Hematopoietic multipotent progenitor cell treated with erythropoietin and hydrocortisone succinate and interleukin-3 and kit ligand, for 17 days (in vitro differentiated cells): ENCODE data around the gene ARVCF.
"Not testable (repeated sequence)": the region's sequence is repeated elsewhere in the genome, so short reads cannot be mapped to it uniquely, and the experiment has no call there.

Experiments used
- DNase-seq: peaks from one replicate; pipeline ENCODE4 v3.0.0-alpha.2; 2015; ENCODE audit warnings: low spot score

The ARVCF gene

DNA sequence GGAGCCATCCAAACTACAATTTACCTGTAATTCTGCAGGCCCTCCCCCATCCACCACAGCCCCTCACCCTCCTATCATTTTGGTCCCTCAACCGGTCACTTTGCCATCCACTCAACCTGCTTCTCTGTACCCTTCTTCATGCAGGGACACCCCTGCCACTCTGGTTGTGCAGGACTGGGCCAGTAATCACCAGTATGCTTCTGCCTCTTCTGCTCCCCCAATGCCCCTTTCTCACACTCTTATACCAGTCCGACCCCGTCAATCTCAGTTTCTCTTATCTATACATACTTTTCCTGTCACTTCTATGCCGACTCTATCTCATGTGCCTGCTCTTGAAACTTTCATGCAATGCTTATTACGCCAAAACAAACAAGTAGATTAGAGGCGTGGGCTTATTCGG lies 80.1 kb downstream of the ARVCF start:
- no peak for DNase-seq

DNA sequence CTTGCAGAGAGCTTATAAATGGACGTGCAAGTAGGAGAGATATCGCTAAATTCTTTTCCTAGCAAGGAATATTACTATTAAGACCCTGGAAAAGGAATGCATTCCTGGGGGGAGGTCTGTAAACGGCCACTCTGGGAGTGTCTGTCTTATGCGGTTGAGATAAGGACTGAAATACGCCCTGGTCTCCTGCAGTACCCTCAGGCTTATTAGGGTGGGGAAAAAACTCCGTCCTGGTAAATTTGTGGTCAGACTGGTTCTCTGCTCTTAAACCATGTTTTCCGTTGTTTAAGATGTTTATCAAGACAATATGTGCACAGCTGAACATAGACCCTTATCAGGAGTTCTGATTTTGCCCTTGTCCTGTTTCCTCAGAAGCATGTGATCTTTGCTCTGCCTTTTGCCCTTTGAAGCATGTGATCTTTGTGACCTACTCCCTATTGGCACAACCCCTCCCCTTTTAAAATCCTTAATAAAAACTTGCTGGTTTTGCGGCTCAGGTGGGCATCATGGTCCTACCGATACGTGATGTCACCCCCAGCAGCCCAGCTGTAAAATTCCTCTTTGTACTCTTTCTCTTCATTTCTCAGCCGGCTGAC lies 81.4 kb downstream of the ARVCF start:
- not testable (repeated sequence) for DNase-seq

DNA sequence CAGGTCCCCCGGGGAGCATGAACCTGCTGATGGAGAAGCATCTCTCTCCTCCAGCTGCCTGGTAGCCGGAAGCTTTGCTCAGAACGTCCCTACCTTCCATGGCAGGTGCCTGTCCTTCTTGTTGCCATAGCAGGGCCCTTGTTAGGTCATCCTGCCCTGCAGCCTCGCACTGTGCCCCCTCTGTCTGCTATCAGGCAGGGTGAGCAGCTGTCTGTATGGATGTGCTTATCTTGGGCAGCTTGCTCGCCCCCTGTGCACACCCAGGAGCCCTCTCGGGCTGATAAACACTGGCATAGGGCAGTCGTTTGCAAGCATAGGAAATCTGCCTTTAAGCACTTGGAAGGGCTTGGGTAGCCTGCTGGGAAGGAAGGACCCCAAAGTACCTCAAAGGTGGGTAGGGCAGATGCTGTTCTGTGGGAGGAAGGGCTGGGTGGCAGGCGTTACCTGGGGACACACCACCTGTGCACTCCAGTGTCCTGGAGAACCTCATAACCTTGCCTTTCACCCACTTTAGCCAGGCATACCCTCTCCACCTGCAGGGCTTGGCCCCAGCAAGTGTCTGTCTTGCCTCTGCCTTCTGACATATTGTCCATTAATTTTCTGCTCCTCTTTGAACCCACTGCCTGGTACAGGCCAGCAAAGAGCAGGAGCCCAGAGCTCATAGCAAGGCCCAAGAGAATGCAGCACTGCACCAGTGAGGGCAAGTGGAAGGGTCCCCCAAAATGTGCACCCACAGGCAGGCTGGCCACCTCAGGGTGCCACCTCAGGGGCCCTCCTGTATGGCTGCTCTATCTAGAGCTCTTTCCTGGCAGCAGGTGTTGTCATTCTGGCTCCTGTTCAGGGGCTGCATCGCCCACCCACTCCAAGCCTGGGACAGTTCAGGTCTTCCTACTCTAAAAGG lies 83.0 kb downstream of the ARVCF start:
- peak; percentile 82 for DNase-seq

DNA sequence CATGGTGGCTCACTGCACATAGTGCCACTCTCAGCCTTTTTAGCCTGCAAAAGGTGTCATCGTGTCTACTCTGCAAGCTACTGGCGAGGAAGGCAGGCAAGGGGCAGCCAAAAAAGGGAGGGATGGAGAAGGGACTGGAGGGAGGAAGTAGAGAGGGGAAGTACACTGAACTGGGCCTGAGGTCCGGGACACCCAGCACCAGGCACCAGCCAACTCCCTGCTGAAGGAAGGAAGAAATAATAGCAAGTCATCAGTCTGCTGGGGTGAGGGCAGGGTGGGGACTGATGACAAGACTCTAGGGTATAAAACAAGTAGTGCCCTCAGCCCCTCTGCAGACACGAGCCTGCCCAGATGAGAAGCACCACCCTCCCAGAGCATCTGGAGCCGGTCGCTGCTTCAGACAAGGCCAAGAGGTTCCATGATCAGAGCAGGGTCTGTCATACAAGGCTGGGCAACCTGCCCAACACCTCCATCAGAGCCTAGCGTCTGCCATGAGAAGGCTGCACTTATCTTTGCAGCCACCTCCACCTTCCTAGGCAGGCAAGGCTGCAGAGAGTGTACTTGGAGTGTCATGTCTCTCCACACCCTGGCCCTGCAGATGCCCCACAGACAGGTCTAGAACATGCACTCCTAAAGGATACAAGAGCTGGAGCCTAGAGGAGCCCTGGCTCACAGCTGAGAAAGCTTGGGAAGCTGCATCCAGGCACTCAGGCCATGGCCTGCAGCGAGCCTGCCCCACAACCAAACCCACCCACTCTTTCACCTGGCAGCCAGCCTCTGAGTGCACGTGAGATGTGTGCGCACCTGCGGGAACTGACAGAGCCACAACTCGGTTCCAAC lies 84.0 kb downstream of the ARVCF start:
- peak; percentile 89 for DNase-seq

DNA sequence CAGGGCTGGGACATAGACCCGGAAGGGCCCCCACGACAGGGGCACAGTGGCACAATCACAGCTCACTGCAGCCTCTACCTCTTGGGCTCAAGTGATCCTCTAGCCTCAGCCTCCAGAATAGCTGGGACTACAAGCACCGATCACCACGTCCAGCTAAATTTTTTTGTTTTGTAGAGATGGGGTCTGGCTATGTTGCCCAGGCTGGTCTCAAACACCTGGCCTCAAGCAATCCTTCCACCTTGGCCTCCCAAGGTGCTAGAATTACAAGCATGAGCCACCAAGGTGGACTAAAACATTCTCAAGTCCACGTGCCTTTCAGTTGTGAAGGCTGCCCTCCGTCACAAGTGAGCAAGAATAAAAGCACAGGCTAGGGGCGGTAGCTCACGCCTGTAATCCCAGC lies 85.1 kb downstream of the ARVCF start:
- DNase-seq, result no peak

DNA sequence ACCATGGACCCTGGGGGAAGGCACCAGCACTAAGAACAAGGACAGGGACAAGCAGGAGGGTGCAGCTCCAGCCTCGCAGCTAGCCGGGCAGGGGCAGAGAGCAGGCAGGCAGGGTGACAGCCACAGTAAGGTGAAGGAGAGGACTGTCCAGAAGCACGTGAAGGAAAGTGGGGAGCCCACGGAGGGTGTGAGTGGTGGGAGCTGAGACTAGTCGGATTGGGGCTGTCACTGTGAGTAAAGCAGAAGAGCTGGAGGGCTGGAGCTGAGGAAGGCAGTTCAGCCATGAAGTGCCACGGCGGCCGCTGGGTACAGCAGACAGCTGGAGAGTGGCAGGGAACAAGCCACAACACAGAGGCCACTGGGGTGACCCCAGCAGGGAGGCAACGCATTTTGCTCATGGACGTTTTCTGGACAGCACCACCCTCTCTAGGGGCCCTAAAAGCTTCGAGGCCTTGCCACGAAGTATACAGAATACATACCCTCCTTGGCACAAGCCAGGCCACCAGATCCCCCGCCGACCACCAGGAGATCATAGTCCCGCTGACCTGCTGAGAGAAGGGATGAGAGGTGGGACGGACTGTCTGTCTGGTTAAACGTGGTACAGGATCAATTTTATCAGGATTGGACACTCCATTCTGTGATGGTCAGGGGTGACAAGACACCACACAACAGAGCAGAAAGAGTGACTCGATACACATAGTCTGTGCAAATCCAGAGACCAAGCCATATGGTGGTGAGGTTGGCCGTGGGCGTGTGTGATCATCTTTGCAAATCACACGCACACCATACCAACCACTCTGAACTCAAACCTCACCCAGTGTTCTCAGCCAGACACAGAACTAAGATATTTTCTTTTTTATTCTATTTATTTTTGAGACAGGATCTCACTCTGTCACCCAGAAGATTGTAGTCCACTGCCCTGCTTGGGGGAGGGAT lies 85.8 kb downstream of the ARVCF start:
- no peak for DNase-seq

DNA sequence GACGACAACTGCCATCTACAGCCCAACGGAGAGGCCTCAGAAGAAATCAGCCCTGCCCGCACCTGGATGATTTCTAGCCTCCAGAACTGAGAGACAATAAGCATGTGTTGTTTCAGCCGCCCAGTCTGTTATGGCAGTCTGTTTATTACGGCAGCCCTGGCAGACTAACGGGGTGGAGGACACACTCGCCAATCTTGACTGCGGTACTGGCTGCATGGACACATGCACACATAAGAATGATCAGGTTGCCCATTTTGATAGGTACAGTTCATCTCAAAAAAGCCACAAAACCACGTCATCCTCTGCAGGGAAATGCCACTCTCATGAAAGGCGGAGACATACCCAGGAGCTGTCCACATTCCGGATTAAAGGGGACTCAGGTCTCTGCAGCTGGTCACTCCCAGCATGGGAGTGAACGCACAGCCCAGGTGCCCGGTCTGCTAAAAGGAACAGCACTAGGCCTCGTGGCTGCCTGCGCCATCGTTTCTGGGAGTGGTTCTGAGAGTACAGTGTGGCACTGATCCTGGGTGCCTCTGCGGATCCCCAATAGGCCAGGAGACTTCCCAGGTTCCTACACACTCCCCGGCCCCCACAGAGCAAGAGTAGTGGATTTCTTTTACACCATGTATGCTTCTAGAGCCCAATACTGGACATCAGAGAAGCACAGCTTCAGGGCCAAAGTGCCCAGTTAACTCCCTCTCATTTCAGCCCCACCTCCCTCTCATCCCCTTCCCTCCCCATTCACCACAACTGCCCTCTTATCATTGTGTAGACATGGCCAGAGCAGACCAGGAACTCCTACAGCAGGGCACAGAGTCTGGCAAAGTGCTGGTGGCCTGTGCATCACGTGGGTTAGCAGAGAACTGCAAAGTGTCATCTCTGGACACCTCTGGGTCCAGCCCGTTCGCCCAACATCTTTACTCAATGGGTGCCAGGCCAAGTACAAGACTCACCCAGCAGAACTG lies 86.8 kb downstream of the ARVCF start:
- DNase-seq, result no peak

DNA sequence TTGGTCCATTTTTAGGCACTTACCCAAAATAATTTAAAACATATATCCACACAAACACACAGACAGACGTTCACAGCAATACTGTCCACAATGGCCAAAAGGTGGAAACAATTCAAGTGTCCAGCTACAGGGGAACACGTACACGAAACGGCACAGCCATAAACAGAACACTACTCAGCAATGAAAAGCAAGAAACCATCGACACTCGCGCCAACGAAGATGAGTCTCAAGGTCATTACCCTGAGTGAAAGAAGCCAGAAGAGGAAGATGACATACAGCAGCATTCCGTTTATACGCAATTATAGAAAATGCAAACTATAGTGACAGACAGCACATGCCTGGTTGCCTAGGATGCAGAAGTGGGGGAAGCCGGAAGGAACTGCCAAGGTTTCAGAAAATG lies 88.4 kb downstream of the ARVCF start:
- DNase-seq, result no peak

DNA sequence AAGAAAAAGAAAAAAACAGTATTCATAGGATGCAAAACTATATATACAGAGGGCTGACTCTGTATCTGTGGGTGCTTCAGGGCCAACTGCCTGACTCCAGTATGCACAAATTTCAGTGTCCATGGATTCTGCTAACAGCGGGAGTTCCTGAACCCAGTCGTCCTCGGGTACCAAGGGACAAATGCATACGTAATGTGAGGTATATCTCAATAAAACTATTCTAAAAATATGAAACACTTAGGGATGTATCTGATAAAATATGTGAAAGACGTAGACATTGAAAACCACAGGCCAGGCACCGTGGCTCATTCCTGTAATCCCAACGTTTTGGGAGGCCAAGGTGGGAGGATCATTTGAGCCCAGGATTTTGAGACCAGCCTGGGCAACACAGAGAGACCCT lies 88.9 kb downstream of the ARVCF start:
- DNase-seq, result no peak

DNA sequence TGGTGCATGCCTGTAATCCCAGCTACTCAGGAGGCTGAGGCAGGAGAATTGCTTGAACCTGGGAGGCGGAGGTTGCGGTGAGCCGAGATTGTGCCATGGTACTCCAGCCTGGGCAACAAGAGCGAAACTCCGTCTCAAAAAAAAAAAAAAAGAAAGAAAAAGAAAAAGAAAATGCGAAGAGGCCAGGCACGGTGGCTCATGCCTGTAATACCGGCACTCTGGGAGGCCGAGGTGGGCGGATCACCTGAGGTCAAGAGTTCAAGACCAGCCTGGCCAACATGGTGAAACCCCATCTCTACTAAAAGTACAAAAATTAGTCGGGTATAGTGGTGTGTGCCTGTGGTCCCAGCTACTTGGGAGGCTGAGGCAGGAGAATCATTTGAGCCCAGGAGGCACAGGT lies 90.6 kb downstream of the ARVCF start:
- DNase-seq, result not testable (repeated sequence)

DNA sequence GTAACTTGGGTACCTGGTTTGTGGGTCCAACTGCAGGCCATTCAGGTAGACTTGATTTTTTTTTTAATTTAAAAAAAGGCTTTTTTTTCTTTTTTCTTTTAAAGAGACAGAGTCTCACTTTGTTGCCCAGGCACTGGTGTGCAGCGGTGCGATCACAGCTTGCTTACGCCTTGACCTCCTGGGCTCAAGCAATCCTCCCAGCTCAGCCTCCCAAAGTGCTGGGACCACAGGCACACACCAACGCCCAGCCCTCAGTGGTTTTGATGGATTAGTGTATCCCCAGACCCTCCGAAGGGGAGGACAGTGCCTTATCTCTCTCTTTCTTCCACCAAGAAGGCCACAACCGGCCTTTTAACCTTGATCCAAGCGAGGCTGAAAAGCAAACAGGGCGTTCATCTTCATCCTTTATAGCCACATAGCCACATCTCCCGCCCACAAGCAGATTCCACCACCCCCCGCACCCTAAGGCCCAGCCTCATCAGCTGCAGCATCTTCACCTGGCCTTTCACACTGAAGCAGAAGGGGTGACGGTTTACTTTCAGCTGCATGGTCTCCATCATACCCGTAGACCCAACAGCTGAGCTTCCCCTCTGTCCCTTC lies 92.6 kb downstream of the ARVCF start:
- DNase-seq, result no peak

DNA sequence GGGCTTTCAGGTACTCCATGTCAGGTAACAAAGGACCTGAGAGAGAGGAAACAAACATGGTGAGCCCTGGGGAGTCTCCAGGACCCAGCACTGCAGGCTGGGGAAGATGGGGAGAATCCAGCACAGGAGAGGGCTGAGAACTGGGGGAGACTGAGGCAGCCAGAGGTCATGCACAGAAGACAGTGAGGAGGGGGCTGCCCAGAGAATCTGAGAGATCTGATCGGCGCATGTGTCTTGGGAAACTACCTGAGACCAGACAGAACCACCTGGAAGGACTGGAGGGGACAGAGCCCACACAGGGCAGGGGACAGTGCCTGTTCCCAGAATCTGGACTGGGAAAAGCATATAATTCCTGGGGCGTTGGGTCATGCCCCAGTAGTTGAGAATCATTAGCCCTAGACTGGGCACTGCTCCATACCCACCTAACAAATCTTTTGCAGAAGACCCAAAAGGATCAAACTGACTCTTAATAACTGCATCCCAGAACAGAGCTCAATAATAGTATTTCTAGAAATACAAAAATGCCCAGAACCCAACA lies 95.0 kb downstream of the ARVCF start:
- DNase-seq, result no peak
